ENCODE results near the gene MDM1. TPM values are rescaled to one million over a fixed set of nuclear protein-coding genes. Genes with fewer than 3 reads are reported as not detected.

MDM1 gene
- total and polyA plus RNA-seq, 4 donors: 10.5 to 19.6 (median 13.8) TPM

- 41 to 44% methylated on average over 2 of the region's 2 CpGs for WGBS, 2 donors
- DNase-seq (no peak), ATAC-seq (ENCODE audit: low FRiP score) (no peak)
- Histone ChIP-seq H3K4me1 (ENCODE audit: control insufficient read depth in 1 of 2, insufficient read depth in 2 of 2, low read length in 2 of 2) (no peaks in the 10 kb centered on the region), H3K4me3 (ENCODE audit: low read length in 2 of 2) (no peak overlapping the region), H3K27ac (ENCODE audit: low read depth in 1 of 2, low read length in 2 of 2) (no peak overlapping the region), H3K9me3 (ENCODE audit: control insufficient read depth, low read length) (no peaks in the 10 kb centered on the region), H3K27me3 (ENCODE audit: control insufficient read depth in 1 of 2, insufficient read depth in 2 of 2, low read length in 1 of 2) (no peaks in the 10 kb centered on the region), H3K36me3 (ENCODE audit: control insufficient read depth in 1 of 2, insufficient read depth in 2 of 2, low read length in 1 of 2) (no peaks in the 10 kb centered on the region)
- intact Hi-C loops (cut with DNase I): no loop called here
Observed at GRCh38 chr12:68294251-68294650, 37.9 kb downstream of the MDM1 start.

GRCh38 chr12:68293347-68293746, 38.8 kb downstream of the MDM1 start:
- H3K4me1 ChIP-seq (ENCODE audit: control insufficient read depth in 1 of 2, insufficient read depth in 2 of 2, low read length in 2 of 2): no peaks in the 10 kb centered on the region
- H3K27ac ChIP-seq (ENCODE audit: low read depth in 1 of 2, low read length in 2 of 2): no peak overlapping the region
- H3K27me3 ChIP-seq (ENCODE audit: control insufficient read depth in 1 of 2, insufficient read depth in 2 of 2, low read length in 1 of 2): no peaks in the 10 kb centered on the region
- intact Hi-C loops (cut with DNase I): no loop called here
- DNase-seq: no peak
- H3K36me3 ChIP-seq (ENCODE audit: control insufficient read depth in 1 of 2, insufficient read depth in 2 of 2, low read length in 1 of 2): no peaks in the 10 kb centered on the region
- no peak overlapping the region for H3K4me3 ChIP-seq (ENCODE audit: low read length in 2 of 2)
- no peak for ATAC-seq (ENCODE audit: low FRiP score)
- H3K9me3 ChIP-seq (ENCODE audit: control insufficient read depth, low read length): no peaks in the 10 kb centered on the region

GRCh38 chr12:68292151-68292943, 39.8 kb downstream of the MDM1 start:
- ATAC-seq (ENCODE audit: low FRiP score): no peak
- intact Hi-C loops (cut with DNase I): no loop called here
- DNase-seq: no peak
- Histone ChIP-seq H3K4me1 (ENCODE audit: control insufficient read depth in 1 of 2, insufficient read depth in 2 of 2, low read length in 2 of 2) (no peaks in the 10 kb centered on the region), H3K9me3 (ENCODE audit: control insufficient read depth, low read length) (no peaks in the 10 kb centered on the region), H3K4me3 (ENCODE audit: low read length in 2 of 2) (no peak overlapping the region), H3K27ac (ENCODE audit: low read depth in 1 of 2, low read length in 2 of 2) (no peak overlapping the region), H3K36me3 (ENCODE audit: control insufficient read depth in 1 of 2, insufficient read depth in 2 of 2, low read length in 1 of 2) (no peaks in the 10 kb centered on the region), H3K27me3 (ENCODE audit: control insufficient read depth in 1 of 2, insufficient read depth in 2 of 2, low read length in 1 of 2) (no peaks in the 10 kb centered on the region)
- 87 to 89% methylated on average over 9 of the region's 9 CpGs for WGBS, 2 donors

GRCh38 chr12:68291396-68292036, 40.6 kb downstream of the MDM1 start:
- Histone ChIP-seq H3K4me3 (ENCODE audit: low read length in 2 of 2) (no peak overlapping the region), H3K27me3 (ENCODE audit: control insufficient read depth in 1 of 2, insufficient read depth in 2 of 2, low read length in 1 of 2) (no peaks in the 10 kb centered on the region), H3K27ac (ENCODE audit: low read depth in 1 of 2, low read length in 2 of 2) (no peak overlapping the region), H3K4me1 (ENCODE audit: control insufficient read depth in 1 of 2, insufficient read depth in 2 of 2, low read length in 2 of 2) (no peaks in the 10 kb centered on the region), H3K9me3 (ENCODE audit: control insufficient read depth, low read length) (no peaks in the 10 kb centered on the region), H3K36me3 (ENCODE audit: control insufficient read depth in 1 of 2, insufficient read depth in 2 of 2, low read length in 1 of 2) (no peaks in the 10 kb centered on the region)
- ATAC-seq (ENCODE audit: low FRiP score) (no peak), DNase-seq (no peak)
- intact Hi-C loops (cut with DNase I): no loop called here
- 95 to 96% methylated on average over 4 of the region's 4 CpGs for WGBS, 2 donors

GRCh38 chr12:68290126-68290525, 42.0 kb downstream of the MDM1 start:
- ATAC-seq (ENCODE audit: low FRiP score) (no peak), DNase-seq (no peak)
- H3K4me3 ChIP-seq (ENCODE audit: low read length in 2 of 2): no peak overlapping the region
- intact Hi-C loops (cut with DNase I): no loop called here
- H3K4me1 ChIP-seq (ENCODE audit: control insufficient read depth in 1 of 2, insufficient read depth in 2 of 2, low read length in 2 of 2): no peaks in the 10 kb centered on the region
- no peaks in the 10 kb centered on the region for H3K36me3 ChIP-seq (ENCODE audit: control insufficient read depth in 1 of 2, insufficient read depth in 2 of 2, low read length in 1 of 2)
- no peaks in the 10 kb centered on the region for H3K27me3 ChIP-seq (ENCODE audit: control insufficient read depth in 1 of 2, insufficient read depth in 2 of 2, low read length in 1 of 2)
- no peaks in the 10 kb centered on the region for H3K9me3 ChIP-seq (ENCODE audit: control insufficient read depth, low read length)
- WGBS, 2 donors: 91 to 94% methylated on average over 6 of the region's 6 CpGs
- H3K27ac ChIP-seq (ENCODE audit: low read depth in 1 of 2, low read length in 2 of 2): no peak overlapping the region

GRCh38 chr12:68287106-68287505, 45.1 kb downstream of the MDM1 start:
- Histone ChIP-seq H3K9me3 (ENCODE audit: control insufficient read depth, low read length) (no peaks in the 10 kb centered on the region), H3K36me3 (ENCODE audit: control insufficient read depth in 1 of 2, insufficient read depth in 2 of 2, low read length in 1 of 2) (no peaks in the 10 kb centered on the region), H3K4me1 (ENCODE audit: control insufficient read depth in 1 of 2, insufficient read depth in 2 of 2, low read length in 2 of 2) (no peaks in the 10 kb centered on the region), H3K27me3 (ENCODE audit: control insufficient read depth in 1 of 2, insufficient read depth in 2 of 2, low read length in 1 of 2) (no peaks in the 10 kb centered on the region), H3K27ac (ENCODE audit: low read depth in 1 of 2, low read length in 2 of 2) (no peak overlapping the region), H3K4me3 (ENCODE audit: low read length in 2 of 2) (no peak overlapping the region)
- ATAC-seq (ENCODE audit: low FRiP score) (no peak), DNase-seq (no peak)
- intact Hi-C loops (cut with DNase I): no loop called here
- WGBS, 2 donors: 81 to 90% methylated on average over 5 of the region's 5 CpGs

GRCh38 chr12:68286396-68286795, 45.8 kb downstream of the MDM1 start:
- WGBS, 2 donors: 76 to 86% methylated on average over 4 of the region's 4 CpGs
- no peaks in the 10 kb centered on the region for H3K9me3 ChIP-seq (ENCODE audit: control insufficient read depth, low read length)
- H3K27me3 ChIP-seq (ENCODE audit: control insufficient read depth in 1 of 2, insufficient read depth in 2 of 2, low read length in 1 of 2): no peaks in the 10 kb centered on the region
- H3K4me1 ChIP-seq (ENCODE audit: control insufficient read depth in 1 of 2, insufficient read depth in 2 of 2, low read length in 2 of 2): no peaks in the 10 kb centered on the region
- no peak for ATAC-seq (ENCODE audit: low FRiP score)
- intact Hi-C loops (cut with DNase I): no loop called here
- no peak overlapping the region for H3K4me3 ChIP-seq (ENCODE audit: low read length in 2 of 2)
- H3K27ac ChIP-seq (ENCODE audit: low read depth in 1 of 2, low read length in 2 of 2): no peak overlapping the region
- H3K36me3 ChIP-seq (ENCODE audit: control insufficient read depth in 1 of 2, insufficient read depth in 2 of 2, low read length in 1 of 2): no peaks in the 10 kb centered on the region
- DNase-seq: no peak

GRCh38 chr12:68285541-68285940, 46.6 kb downstream of the MDM1 start:
- DNase-seq (no peak), ATAC-seq (ENCODE audit: low FRiP score) (no peak)
- H3K36me3 ChIP-seq (ENCODE audit: control insufficient read depth in 1 of 2, insufficient read depth in 2 of 2, low read length in 1 of 2): no peaks in the 10 kb centered on the region
- H3K27me3 ChIP-seq (ENCODE audit: control insufficient read depth in 1 of 2, insufficient read depth in 2 of 2, low read length in 1 of 2): no peaks in the 10 kb centered on the region
- H3K4me3 ChIP-seq (ENCODE audit: low read length in 2 of 2): no peak overlapping the region
- intact Hi-C loops (cut with DNase I): no loop called here
- H3K4me1 ChIP-seq (ENCODE audit: control insufficient read depth in 1 of 2, insufficient read depth in 2 of 2, low read length in 2 of 2): no peaks in the 10 kb centered on the region
- 38 to 41% methylated on average over 3 of the region's 3 CpGs for WGBS, 2 donors
- H3K9me3 ChIP-seq (ENCODE audit: control insufficient read depth, low read length): no peaks in the 10 kb centered on the region
- H3K27ac ChIP-seq (ENCODE audit: low read depth in 1 of 2, low read length in 2 of 2): no peak overlapping the region

All from aorta (tissue), 5 donors.